NCI-H1436 treated with DMSO at 0.1 percent for 48 hours (cell line): Measurements from ENCODE around the gene RAMP1.

Source experiments
- DNase-seq: peaks from one replicate; lab custom pipeline; 2025; lab: John Stamatoyannopoulos, UW

The RAMP1 gene

DNA sequence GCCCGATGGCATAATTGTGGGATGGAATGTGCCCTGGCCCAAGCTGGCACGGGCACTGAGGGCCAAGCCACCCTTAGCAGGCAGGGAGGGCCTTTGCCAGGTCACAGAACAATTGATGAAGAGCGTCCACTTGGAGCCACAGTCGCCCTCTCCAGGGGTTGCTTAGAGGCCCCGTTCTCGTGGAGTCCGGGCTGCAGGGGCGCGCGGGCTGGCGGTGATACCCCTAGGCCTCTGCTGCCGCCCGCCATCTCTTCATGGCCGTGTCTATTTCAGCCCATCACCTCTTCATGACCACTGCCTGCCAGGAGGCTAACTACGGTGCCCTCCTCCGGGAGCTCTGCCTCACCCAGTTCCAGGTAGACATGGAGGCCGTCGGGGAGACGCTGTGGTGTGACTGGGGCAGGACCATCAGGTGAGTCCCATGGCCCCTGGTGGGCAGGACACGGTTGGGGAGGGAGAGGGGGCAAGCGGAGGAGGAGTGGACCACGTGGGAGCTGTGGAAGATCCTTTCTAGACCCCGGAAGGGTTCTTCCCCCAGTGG, 17.6 kb downstream of the RAMP1 start:
- no peak for DNase-seq

DNA sequence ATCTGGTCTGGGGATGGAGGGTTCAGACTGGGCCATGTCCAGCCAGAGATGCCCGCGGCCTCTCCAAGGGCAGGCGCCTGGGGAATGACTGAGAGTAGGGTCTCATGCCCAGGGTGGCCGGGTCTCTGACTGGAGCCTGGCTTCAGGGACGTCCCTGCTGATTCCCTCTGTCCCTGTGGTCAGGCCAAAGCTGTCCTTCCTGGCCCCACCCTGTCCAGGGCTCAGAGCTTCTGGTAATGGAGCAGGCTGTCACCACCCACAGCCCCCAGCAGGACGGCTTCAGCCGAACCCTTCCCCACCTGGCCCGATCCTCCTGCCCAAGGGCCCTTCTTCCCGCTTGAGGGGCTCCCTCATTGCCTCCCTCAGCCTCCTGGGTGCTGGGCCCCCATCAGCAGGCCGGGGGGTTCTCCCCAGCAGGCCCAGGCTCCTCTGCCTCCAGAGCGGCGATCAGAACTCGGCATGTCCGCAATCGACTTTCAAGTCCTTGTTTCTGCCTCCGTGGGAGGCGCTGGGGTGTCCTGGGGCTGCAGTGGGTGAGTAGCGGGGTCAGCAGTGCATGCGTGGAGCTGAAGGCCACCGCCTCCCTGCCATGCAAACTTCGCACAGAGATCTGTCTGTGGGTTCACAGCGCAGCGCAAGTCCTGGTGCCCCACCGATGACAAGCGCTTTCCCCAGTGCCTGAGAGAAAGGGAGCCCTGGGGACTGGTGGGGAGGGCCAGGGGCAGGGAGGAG, 18.3 kb downstream of the RAMP1 start:
- no peak for DNase-seq

DNA sequence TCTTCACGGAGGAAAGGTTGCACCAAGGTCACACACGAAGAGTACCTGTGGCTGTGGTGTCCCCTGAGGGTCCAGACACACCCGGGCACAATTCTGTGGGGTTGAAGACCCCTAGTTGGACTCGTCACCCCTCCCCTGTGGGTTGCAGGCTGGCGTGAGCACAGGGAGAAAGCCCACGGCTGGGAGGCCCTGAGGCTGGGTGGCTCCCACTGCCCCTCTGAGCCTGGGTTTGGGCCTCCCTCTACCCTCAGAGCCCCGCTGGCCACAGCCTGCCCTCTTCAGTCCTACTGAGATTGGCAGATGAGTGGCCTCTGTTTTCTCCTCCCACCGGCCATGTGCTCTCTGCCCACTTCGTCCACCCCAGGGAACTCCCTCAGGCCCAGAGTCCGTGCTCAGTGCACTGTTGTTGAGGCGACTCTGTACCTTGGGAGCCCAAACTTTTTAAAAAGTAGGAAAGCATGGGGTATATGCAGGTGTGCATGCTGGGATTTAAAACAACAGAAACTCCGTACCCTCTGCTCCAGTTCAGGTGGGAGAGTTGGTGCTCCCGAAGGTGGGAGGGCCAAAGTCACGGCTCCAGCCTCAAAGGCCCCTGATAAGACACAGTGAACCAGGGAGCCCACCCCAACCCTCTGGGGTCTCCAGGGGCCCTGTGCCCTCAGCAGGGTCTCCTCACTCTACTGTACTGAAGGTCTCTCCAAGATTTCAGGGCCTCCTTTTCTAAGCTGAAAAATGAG, 19.1 kb downstream of the RAMP1 start:
- no peak for DNase-seq

DNA sequence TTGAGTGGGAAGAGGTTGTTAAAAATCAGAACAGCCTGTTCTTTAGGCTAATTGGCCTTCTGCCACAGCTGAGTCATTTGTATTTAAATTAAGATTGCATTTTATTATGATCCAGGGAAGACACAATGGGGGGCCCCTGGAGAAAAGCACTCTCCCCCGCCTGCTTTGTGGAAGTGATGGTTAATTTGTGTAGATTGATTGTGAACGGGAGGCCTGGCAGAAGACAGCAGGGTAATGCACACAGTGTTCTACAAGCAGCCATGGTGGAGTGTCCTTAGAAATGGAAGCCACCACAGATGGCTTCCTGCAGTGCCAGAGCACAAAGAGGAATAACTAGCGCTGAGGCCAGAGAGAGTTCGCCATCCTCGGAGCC, 19.6 kb downstream of the RAMP1 start:
- DNase-seq = peak; percentile 73

DNA sequence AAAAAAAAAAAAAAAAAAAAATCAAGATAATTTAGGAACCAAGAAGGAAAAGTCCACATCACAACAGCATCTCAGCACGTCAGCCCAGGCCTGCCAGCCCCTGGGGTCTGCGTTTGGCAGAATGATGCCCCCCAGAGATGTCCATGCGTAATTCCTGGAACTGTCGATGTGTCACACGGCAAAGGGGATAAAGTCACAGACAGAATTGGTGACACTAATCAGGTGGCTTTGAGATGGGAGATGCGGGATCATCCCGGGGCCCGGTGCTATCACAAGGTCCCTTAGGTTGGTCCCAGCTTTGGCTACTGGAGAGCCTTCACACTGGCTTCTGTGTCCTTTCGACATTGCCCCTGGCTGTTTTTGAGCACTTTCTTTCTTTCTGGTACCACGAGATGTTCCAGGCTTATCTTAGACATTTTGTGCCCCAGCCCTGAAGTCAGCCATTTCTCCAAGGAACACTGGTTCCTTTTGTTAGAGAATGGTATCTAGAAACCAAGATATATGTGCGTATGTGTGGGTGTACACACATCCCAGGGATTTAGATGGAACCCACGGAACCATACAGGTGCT, 20.7 kb downstream of the RAMP1 start:
- no peak for DNase-seq

DNA sequence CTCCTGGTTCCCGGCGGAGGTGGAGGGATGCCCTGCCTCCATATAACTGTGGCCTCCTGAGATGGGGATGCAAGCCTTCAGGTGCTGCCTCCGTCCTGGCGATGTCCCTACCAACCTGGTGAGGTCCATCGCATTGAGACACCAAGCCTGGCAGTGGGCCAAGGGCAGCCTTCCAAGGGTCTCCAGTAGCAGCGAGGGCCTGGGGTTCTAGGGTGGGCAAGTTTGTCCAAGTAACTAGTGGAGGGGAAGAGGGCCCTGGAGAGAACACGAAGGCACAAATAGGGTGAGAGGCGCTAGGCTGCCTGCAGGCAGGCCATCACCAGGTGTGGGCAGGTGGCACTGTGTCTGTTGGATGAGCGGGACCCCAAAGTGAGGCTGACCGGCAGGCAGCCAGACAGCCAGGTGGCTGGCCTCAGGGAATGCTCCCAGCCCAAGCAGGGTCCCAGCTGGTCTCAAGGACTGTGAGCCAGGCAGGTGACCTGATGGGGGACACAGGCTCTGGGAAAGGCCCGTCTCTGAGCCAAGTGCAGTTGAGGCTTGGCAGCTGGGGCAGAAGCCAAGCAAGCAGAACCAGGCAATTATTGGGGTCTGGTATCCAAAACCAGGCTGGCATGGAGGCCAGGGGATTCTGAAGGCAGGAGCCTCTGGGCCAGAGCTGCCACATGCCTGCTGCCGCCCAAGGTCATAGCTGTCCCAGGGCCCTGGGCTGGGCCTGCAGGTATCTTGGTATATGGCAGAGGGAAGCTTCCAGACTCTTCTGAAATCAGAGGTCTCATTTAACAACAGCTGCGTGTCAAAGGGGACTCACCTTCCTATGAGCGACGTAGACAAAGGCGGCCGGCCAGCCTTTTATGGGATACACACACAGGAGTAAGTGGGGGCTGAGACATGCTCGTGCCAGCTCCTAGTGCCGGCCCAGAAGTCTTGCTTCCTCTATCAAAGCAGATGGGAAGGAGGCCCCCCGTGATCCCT, 23.4 kb downstream of the RAMP1 start:
- no peak for DNase-seq

DNA sequence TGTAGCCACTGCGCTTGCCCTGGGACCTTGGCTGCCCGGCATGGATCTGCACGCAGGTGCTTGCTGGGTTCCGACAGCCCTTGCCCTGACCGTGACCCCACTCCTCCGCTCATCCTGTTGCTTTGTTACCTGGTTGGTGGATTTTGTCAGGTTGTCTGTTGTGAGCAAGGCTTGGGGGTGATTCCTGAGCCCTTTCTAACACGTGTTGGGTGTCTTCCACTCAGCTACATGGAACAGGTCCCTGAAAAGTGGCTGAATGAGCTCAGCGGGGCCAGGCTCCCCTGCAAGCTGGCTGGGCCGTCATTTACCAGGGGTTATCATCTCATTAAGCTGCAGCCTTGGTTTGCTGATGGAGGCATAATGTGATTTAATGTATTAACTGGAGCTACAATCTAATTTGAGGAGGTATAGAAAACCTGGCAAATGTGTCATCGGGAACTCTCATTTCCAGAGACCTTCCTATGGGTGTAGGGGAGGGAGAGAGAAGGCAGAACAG, 24.6 kb downstream of the RAMP1 start:
- DNase-seq = no peak

DNA sequence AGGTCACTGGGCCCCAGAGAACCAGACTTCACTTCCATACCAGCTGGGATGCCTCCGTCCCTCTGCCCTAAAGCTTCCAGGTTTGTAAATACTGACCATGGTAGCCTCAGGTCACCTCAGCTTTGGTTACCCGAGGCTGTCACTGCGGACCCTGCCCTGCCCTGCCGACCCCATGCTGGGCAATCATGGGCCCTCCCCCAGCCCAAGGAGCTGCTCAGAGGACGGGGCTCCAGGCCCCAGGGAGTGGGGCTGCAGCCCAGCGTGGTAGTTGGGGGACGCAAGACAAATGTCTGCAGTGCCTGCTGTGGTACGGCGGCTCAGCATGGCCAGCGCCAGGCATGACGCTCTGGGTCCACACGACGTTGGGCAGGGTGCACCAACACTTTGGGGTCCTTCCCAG, 25.3 kb downstream of the RAMP1 start:
- DNase-seq = no peak

DNA sequence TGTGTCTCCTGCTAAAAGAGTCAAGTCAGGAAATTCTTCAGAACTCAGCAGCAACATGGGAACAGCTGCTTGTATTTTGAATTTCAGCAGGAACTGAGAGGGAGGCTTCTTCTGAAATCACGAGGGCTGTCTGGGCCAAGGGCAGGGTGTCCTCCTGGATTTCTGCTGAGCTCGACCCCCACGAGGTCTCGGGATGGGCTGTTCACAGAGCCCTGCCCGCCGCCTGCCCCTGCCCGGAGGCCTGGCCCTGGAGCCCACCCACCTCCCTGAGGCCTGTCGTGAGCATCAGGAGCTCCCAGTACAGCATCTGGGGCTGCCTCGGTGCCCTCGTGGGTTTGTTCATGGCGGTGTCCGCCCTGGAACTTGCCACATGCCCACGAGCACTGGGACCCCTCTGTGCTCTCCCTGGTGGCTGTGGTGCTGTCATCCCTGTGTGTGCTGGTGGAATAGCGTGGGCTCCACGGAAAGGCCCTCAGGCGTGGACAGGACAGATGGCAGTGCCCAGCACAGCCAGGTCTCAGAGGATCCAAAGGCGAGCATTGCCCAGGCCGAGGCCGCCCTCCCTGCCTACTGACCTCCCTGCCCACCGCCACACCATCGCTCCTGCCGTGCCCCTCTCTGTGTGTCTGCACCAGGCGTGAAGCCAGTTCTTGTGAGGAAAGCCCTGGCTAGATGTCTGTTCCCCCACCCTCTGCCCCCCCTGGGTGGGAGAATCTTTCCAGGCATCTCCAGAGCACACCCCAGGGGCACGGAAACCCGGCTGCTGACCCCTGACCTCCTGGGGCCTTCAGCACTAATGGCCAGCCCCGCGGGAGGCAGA, 25.9 kb downstream of the RAMP1 start:
- no peak for DNase-seq

DNA sequence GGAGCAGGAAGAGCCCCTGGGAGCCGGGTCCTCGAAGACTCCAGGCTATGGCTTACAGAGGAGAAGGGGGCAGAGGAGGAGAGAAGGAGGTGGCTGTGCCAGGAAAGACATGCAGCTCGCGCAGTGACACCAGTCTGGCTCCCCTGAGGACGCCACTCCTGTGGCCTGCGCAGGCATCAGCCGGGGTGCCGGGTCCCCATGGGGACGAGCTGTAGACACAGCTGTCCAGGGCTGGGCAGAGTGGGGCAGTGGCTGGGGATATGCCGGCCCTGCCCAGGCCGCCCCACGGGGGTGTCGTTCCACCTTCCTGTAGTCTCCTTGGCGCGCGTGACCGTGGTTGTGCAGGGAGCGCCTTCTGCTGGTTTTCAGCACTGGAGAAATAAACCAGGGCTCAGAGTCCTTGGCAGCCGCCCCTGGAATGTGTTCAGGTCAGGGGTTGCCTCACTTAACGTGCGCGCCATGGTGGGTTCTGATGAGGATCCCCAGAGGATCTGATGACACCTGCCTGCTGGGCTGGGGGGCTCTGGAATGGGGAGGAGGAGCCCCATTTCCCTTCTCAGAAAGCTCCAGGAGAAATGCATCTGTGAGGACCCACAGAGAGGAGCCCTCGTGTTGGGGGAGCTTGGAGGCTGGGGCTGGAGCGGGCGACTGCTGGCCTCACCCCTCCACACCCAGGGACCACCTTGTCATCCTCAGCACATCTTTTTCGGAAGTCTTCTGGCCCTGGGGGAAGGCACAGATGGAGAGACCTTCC, 26.7 kb downstream of the RAMP1 start:
- no peak for DNase-seq

DNA sequence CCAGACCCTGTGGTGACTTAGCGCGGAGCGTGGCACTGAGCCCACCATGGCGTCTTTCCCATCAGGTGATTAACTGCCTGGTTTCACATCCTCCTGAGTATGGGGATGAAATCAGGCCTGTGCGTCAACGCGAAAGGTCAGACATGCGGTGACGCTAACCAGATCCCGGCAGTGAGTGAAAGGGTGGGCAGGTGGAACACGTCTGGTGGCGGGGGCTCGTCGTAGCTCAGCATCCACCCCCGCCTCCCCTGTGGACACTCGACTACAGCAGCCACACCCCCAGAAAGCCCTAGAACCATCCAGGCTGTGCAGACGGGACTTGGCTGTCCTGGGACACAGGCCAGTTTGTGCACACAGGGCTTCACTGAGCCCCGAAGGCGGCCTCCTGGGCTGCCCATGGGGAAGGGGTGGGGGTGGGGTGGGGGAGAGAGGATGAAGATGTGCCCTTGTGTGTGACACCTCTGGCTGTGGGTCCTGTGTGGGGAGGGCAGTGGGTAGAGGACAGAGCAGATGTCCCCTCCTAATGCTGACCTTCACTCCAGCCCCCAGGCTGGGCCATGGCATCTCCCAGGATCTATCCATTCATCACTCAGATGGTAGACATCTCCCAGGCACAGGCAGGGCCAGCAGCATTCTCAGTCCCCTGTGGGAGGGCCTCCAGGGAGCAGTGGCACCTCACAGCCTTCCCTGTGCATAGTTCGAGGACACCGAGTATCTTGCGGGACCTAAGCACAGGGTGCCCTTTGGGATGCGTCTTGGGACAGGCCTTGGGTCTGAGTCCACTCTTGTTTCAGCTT, 27.5 kb downstream of the RAMP1 start:
- no peak for DNase-seq

DNA sequence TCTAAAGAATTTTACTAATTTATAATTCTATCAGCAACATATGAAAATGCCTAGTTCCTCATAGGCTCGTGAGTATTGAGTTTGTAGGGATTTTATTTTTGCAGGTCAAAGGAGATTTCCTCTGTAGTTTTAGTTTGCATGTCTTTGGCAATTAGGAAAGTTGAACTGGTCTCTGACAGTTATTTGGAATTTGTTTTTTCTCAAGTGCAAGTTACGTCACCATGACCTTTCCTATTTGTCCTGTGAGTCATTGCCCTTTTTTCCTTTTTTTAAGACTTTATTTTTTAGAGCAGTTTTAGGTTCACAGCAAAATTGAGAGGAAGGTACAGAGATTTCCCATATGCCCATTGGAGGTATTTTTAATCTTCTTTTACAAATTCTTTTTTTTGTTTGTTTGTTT, 29.0 kb downstream of the RAMP1 start:
- no peak for DNase-seq

DNA sequence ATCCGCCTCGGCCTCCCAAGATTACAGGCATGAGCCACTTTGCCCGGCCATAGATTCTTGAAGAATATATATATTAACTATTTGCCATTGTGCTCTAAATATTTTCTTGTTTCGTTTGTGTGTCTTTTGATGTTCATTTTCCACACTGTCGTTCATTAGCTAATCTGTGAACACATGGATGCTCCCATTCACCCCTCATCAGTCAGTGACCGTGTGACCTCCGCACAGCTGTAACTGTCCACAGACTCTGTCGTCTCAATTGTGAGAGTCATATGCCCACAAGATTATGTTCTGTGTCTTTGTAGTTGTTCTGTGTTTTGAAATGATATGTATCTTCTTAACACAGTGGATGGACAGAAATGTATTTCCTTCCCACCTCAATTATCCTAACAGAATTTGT, 29.6 kb downstream of the RAMP1 start:
- DNase-seq = no peak

DNA sequence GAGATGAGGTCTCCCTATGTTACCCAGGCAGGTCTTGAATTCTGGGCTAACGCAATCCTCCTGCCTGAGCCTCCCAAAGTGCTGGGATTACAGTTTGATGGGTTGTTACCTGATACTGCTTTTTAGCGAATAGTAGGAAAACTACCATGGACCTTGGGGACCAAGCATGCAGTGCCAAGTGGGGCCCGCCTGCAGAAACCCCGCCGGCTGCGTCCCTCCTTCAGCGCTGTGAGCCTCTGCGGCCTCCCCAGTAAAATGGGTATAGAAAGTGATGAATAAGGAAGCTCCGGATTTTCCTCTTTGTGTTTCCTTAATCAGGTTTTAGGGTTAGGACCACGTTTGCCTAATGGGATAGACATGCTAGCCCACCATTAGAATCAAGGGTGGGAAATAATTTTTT, 30.4 kb downstream of the RAMP1 start:
- DNase-seq = no peak

DNA sequence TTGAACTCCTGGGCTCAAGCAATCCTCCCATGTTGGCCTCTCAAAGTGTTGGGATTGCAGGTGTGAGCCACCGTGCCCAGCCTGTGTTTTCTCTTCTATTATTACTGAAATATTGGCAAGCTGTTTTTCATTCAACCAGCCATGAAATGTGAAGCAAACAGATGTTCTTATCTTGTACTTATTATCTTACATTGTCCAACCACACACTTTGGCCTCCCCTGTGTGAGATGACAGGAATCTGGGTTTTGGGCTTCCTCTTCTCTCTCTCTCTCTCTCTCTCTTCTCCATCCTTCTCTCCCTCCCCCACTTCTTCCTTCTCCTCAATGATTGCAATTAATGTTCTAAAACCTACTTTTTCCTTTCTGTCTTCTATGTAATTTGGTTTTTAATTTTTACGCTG, 33.1 kb downstream of the RAMP1 start:
- no peak for DNase-seq

DNA sequence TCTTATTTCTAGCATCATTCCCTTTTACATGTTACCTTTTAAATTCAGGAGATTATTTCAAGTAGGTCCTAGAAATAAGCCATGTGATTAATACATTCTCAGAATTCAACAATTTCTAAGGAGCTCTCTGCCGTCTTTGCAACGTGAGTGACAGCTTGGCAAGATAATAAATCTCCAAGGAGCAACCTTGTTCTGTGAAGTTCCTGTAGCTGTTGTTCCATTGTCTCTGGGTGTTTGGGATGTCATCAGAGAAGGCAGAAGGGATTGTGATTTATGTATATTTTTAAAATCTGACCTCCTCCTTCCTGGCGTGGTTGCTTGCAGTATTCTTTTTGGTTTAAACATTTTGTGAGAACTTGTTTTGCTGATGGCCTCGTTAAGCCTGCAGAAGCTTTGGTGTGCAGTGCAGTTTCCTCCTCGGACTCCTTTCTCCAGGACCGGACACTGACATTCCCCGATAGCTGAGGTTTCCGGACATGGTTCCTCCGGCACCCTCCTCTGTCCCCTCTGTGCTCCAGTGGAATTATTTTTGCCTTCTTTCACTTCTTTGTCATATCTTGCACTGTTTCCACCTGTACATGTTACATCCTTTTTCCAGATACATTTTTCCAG, 33.7 kb downstream of the RAMP1 start:
- DNase-seq = no peak

DNA sequence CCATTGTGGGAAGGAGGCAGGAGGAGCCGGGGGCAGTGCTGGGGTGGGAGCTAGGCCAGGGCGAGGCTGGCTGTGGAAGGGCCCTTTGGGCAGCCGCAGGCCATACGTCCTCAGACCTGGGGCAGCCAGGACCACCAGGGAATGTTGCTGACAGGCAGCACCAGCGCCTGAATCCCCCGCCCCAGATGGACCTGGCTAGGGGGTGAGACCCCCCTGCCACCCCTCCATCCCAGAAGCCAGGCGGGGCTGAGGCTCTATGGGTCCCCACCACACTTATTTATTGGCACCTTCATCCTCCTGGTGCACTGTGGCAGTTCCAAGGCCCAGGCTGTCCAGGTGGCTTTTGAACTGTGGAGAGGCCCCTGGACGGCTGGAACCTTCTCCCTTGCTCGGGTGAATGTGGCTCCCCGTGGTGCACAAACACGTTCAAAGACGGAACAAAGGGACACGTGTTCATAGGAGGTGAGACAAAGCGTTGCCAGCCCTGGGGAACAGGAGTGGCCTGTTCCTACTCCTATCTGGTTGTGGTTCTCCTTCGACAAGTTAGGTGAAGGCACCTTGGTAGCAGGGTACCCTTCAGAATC, 35.1 kb downstream of the RAMP1 start:
- DNase-seq = no peak

DNA sequence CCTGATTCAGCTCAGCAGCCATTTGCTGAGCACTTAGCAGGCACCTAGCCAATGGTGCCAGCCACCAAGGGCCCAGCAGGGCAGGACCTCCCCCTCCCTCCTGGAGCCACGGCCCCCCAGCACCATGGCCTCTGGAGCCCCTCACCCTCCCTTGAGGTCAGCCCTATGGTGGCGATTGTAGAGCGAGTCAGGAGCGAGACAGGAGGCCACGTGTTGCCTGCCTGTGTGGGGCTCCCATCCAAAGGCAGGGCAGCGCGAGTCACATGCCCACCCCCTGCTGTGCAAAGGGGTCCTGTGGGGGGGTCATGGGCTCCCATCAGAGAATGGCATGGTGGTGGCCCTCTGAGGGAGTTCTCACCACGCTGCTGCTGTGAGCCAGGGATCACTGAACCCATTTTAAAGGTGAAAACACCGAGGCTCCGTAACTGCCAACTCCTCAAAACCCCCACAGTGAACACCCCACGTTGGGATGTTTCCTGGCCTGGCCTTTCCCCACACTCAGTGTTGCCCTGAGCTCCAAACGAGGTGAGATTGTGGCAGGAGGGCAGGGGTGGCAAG, 35.6 kb downstream of the RAMP1 start:
- no peak for DNase-seq
